HG03520 (cell line): ENCODE measurements around the gene WDR37.
"Not testable (repeated sequence)": the region's sequence is repeated elsewhere in the genome, so short reads cannot be mapped to it uniquely, and the experiment has no call there.

Experiments
- ATAC-seq: cut with Tn5 transposase; IDR thresholded peaks from one replicate; pipeline ENCODE4 v1.9.1; 2021; ENCODE audit warnings: mild to moderate bottlenecking, moderate library complexity; ENCODE audit not compliant: unreplicated experiment

WDR37 gene

GRCh38 chr10:1151076-1152033 is 95.2 kb downstream of the WDR37 start:
- no peak for ATAC-seq

- no peak for ATAC-seq
These were observed 96.4 kb downstream of the WDR37 start for GRCh38 chr10:1152386-1153250.

- ATAC-seq, result no peak
These were observed 97.1 kb downstream of the WDR37 start for GRCh38 chr10:1153251-1153763.

GRCh38 chr10:1153805-1154351 is 97.7 kb downstream of the WDR37 start:
- ATAC-seq, result no peak

- no peak for ATAC-seq
These were observed 98.5 kb downstream of the WDR37 start for GRCh38 chr10:1154531-1155295.

GRCh38 chr10:1155791-1156615 is 99.8 kb downstream of the WDR37 start:
- ATAC-seq, result no peak

- no peak for ATAC-seq
These were observed 100.4 kb downstream of the WDR37 start for GRCh38 chr10:1156616-1156886.

- ATAC-seq, result no peak
These were observed 100.9 kb downstream of the WDR37 start for GRCh38 chr10:1156921-1157614.

- ATAC-seq, result no peak
These were observed 101.4 kb downstream of the WDR37 start for GRCh38 chr10:1157615-1157933.

GRCh38 chr10:1158066-1158465 is 101.9 kb downstream of the WDR37 start:
- no peak for ATAC-seq

GRCh38 chr10:1158536-1158935 is 102.4 kb downstream of the WDR37 start:
- ATAC-seq, result not testable (repeated sequence)

GRCh38 chr10:1159131-1160061 is 103.2 kb downstream of the WDR37 start:
- no peak for ATAC-seq

GRCh38 chr10:1160561-1161314 is 104.6 kb downstream of the WDR37 start:
- ATAC-seq, result no peak

GRCh38 chr10:1161315-1161673 is 105.1 kb downstream of the WDR37 start:
- ATAC-seq, result not testable (repeated sequence)

- no peak for ATAC-seq
These were observed 106.5 kb downstream of the WDR37 start for GRCh38 chr10:1162481-1163203.

GRCh38 chr10:1163204-1163660 is 107.0 kb downstream of the WDR37 start:
- ATAC-seq, result no peak

GRCh38 chr10:1163831-1164230 is 107.6 kb downstream of the WDR37 start:
- no peak for ATAC-seq
